DMS114 treated with DMSO at 0.1 percent for 48 hours (cell line): Measurements from ENCODE around the gene DOCK4.
"Not testable (repeated sequence)": the region's sequence is repeated elsewhere in the genome, so short reads cannot be mapped to it uniquely, and the experiment has no call there.

ENCODE experiments used
- DNase-seq: peaks from one replicate; lab custom pipeline; 2025; ENCODE audit not compliant: unreplicated experiment; lab: John Stamatoyannopoulos, UW

DOCK4 gene, protein sequence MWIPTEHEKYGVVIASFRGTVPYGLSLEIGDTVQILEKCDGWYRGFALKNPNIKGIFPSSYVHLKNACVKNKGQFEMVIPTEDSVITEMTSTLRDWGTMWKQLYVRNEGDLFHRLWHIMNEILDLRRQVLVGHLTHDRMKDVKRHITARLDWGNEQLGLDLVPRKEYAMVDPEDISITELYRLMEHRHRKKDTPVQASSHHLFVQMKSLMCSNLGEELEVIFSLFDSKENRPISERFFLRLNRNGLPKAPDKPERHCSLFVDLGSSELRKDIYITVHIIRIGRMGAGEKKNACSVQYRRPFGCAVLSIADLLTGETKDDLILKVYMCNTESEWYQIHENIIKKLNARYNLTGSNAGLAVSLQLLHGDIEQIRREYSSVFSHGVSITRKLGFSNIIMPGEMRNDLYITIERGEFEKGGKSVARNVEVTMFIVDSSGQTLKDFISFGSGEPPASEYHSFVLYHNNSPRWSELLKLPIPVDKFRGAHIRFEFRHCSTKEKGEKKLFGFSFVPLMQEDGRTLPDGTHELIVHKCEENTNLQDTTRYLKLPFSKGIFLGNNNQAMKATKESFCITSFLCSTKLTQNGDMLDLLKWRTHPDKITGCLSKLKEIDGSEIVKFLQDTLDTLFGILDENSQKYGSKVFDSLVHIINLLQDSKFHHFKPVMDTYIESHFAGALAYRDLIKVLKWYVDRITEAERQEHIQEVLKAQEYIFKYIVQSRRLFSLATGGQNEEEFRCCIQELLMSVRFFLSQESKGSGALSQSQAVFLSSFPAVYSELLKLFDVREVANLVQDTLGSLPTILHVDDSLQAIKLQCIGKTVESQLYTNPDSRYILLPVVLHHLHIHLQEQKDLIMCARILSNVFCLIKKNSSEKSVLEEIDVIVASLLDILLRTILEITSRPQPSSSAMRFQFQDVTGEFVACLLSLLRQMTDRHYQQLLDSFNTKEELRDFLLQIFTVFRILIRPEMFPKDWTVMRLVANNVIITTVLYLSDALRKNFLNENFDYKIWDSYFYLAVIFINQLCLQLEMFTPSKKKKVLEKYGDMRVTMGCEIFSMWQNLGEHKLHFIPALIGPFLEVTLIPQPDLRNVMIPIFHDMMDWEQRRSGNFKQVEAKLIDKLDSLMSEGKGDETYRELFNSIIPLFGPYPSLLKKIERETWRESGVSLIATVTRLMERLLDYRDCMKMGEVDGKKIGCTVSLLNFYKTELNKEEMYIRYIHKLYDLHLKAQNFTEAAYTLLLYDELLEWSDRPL (N-terminal part only)

GRCh38 chr7:112206238-112206990 is at the start of gene DOCK4, which contains the start of gene ZNF277:
Gene DOCK4, minus strand, starts transcription at chr7:112206399. Its CDS starts 261 bp downstream, at chr7:112206138.
Gene ZNF277, plus strand, starts transcription at chr7:112206695. Its CDS starts 22 bp downstream, at chr7:112206717.
- DNase-seq: peak; percentile 95

GRCh38 chr7:112255388-112255720 is 49.2 kb upstream of the DOCK4 start:
- no peak for DNase-seq

GRCh38 chr7:112254709-112255387 is 48.6 kb upstream of the DOCK4 start:
- no peak for DNase-seq

GRCh38 chr7:112254156-112254555 is 48.0 kb upstream of the DOCK4 start:
- no peak for DNase-seq

DNA sequence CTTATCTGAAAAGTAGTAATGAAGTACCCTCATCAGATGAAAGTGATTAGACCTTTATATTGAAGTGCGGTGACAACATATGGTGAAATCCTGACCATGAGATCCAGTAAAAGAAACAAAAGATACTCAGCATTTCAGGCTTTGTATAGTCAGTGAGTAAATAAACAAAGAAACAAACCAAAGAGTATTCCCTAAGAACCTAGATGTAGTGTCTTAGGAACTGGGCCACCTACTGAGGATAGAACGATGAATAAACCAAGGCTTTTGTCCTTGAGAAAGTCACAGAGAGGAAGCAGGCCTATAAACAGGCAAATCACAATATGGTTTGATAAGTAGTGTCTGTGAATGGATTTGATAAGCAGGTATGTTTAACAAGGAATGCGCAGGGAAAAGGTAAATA is 46.5 kb upstream of the DOCK4 start:
- DNase-seq: no peak

- DNase-seq: no peak
Measured at GRCh38 chr7:112252141-112252540, 45.9 kb upstream of the DOCK4 start.

DNA sequence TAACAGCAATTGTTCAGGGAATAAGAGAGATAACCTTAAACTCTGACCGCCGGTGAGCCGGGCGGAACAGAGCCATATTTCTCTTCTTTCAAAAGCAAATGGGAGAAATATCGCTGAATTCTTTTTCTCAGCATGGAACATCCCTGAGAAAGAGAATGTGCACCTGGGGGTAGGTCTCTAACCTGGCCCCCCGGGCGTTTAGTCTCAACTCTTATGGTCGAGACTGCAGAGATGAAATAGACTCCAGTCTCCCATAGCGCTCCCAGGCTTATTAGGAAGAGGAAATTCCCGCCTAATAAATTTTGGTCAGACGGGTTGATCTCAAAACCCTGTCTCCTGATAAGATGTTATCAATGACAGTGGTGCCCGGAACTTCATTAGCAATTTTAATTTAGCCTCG is 43.8 kb upstream of the DOCK4 start:
- not testable (repeated sequence) for DNase-seq

- DNase-seq: no peak
Measured at GRCh38 chr7:112248598-112248997, 42.4 kb upstream of the DOCK4 start.

GRCh38 chr7:112238852-112239610 is 32.8 kb upstream of the DOCK4 start:
- DNase-seq: no peak

- DNase-seq: no peak
Measured at GRCh38 chr7:112238330-112238729, 32.1 kb upstream of the DOCK4 start.

GRCh38 chr7:112236597-112236996 is 30.4 kb upstream of the DOCK4 start:
- no peak for DNase-seq

GRCh38 chr7:112234147-112234546 is 27.9 kb upstream of the DOCK4 start:
- no peak for DNase-seq

GRCh38 chr7:112233048-112233697 is 27.0 kb upstream of the DOCK4 start:
- DNase-seq: no peak

DNA sequence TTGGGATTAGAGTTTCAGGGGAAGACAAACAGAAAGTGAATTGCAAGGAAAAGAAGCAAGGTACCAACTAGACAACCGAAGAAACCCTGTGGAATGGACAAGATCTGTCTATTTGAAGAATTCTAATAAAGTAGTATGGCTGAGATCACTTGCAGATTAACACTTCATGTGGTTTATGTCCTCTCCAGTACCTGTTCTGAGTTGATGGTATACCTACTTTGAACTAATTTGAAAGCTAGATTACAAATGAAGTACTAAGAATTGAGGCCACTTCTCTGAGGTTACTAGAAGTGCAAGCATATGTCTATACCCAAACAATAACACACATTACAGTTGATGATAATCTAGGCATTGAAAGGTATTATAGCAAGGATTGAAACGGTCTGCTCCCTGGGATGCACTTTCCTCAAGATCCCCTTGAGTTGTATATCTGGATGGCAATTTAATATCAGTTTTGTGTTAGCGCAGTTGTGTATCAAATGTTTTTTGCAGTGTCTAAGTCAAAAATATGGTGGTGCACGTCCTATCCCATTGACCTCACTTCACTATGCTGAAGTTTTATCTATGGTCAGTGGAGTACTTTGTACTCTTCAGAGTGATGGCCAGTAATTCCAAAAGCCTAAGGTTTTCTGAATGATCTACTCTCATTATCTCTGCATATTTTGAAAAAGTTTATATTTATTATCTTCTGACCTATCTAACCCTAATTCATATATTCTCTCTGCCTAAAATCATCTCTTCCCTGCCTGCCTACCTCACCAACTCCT is 26.2 kb upstream of the DOCK4 start:
- DNase-seq: no peak

- no peak for DNase-seq
Measured at GRCh38 chr7:112228632-112229031, 22.4 kb upstream of the DOCK4 start.

DNA sequence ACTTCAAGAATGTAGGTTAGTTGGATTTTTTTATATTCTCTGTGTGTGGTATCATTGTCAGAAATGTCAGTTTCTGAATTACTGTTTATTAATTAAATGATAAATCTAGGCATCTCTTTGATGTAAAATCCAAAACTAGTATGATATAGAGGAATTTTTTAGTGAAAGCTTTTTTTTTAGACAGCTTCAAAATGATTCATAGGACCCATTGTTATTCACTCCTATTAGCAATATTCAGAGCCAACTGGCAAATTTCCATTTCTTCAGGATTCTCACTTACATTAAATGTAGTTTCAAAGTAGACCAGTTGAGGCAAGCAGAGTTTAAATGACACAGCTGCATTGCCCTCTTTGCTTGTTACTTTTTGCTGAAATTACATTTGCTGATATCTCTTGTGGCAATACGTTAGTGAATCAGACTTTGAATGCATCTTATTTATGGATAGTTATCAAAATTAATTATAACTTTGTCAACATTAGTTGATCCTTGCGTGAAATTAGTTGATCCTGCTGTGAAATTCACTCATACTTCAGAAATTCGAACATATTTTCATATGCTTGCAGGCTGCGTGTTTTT is 20.6 kb upstream of the DOCK4 start:
- DNase-seq: no peak

DNA sequence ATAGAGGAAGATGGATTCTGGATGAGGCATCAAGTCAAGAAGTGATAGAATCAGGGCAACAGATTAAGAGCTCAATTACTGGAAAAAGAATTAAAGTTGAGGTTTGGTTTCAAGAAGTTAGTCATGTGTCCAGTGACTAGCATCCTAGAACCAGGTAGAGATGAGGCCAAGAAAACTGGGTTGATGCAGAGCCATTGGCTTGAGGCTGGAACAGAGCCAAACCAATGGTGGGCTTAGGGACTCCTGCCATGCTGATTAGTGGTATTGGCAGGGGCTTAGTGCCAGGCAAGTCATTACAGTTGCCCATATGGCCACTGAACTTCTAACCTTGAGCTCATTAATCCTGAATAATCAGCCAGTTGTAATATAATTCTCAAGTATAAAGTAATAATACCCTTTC is 18.8 kb upstream of the DOCK4 start:
- no peak for DNase-seq

DNA sequence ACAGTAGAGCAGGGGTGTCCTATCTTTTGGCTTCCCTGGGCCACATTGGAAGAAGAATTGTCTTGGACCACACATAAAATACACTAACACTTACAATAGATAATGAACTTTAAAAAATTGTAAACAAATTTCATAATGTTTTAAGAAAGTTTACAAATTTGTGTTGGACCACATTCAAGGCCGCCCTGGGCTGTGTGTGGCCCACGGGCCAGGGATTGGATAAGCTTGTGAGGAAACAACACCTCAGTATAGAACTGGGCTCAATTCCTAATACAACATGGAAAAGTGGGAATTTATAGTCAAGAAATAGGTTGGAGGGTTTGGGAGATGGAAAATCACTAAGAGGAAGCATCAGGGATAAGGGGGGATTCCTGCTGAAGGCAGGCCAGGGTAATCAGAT is 18.0 kb upstream of the DOCK4 start:
- no peak for DNase-seq
